SK-N-MC (cell line): ENCODE data around the gene LILRA5.

Experiments used
- EZH2 ChIP-seq: fragments of 200-600 bp; sonication (generic); IDR thresholded peaks from one replicate; pipeline ENCODE4 v1.6.1; 2017; ENCODE audit warnings: antibody characterized with exemption
- FOXP2 ChIP-seq: optimal IDR thresholded peaks from 2 replicates; pipeline ENCODE3; 2011; ENCODE audit warnings: mild to moderate bottlenecking, moderate library complexity; ENCODE audit not compliant: insufficient read depth; ENCODE audit errors: extremely low read length, control extremely low read depth
- POLR2AphosphoS5 ChIP-seq: IDR thresholded peaks from 2 replicates; pipeline ENCODE4 v1.6.1; 2012; ENCODE audit warnings: mild to moderate bottlenecking, low read depth, low read length, borderline replicate concordance

DNA sequence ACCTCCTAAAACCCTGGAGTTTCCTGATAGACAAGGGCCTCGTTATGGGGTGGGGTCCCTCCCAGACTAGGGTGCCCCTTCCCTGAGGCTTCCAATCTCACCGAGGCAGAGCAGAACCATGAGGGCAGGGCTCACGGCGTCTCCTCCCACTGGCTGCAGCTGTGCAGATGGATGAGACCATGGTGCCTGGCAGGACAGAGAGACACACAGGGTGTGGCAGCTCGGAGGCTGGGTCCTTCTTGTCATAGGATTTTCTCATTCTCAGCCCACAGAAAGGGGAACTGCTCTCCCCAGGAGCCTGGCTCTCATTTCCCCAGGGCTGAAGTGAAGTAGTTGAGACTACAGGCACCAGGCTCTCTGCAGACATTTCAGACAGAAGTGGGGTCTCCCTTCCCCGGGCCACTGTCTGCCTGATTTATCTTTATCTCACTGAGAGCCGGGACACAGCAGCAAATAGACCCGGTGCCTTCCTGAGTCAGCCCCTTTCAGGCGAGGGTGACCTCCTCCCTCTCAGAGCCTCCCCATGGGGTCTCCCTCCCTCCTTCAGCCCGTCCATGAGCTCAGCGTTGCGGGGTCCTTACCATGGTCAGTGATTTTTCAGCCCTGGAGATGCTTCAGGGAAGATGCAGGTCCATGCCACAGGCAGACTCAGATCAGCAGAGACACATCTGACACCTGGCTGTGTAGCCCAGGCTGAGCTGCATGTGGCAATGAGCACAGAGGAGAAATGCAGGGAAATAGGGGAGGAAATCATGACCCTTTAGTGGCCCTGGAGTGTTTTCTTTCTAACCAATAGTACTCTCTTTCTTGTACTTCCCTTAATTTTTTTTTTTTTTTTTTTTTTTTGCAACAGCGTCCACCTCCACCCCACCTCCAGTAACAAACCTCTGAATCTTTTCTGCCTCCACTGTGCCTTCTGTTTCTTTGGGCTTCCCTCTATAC lies at the start of gene LILRA5:
- no peak for TF ChIP-seq EZH2
- TF ChIP-seq POLR2AphosphoS5: no peak
- no peak for TF ChIP-seq FOXP2
